ENCODE results near the gene TMEM30A.
A peak's percentile ranks its signal among the peaks of the same experiment; 100 is the strongest.

The TMEM30A gene

GRCh38 chr6:75235271-75235670, 49.3 kb downstream of the TMEM30A start:
- H3K27ac ChIP-seq (ENCODE audit: low read depth, low read length, severe bottlenecking): no peak overlapping the region
- no peak overlapping the region for H3K4me3 ChIP-seq (ENCODE audit: extremely low read depth, insufficient read depth, low read length, poor library complexity, severe bottlenecking)
- no peaks in the 10 kb centered on the region for H3K9me3 ChIP-seq (ENCODE audit: control insufficient read depth, low read length)
- H3K36me3 ChIP-seq (ENCODE audit: control insufficient read depth, insufficient read depth, low read length): peaks cover 26% of the 10 kb centered on the region
- 100% methylated on average over 1 of the region's 2 CpGs; no CpG with 5 or more reads in 1 of the 2 experiments for WGBS, 2 experiments (ENCODE audit: insufficient coverage in 2 of 2)
- no peaks in the 10 kb centered on the region for H3K4me1 ChIP-seq (ENCODE audit: control insufficient read depth, insufficient read depth, low read length, poor library complexity, severe bottlenecking)

GRCh38 chr6:75234126-75234865, 50.3 kb downstream of the TMEM30A start:
- H3K9me3 ChIP-seq (ENCODE audit: control insufficient read depth, low read length): no peaks in the 10 kb centered on the region
- H3K36me3 ChIP-seq (ENCODE audit: control insufficient read depth, insufficient read depth, low read length): peaks cover 18% of the 10 kb centered on the region
- H3K4me3 ChIP-seq (ENCODE audit: extremely low read depth, insufficient read depth, low read length, poor library complexity, severe bottlenecking): no peak overlapping the region
- no peak overlapping the region for H3K27ac ChIP-seq (ENCODE audit: low read depth, low read length, severe bottlenecking)
- no peaks in the 10 kb centered on the region for H3K4me1 ChIP-seq (ENCODE audit: control insufficient read depth, insufficient read depth, low read length, poor library complexity, severe bottlenecking)
- WGBS, 2 experiments (ENCODE audit: insufficient coverage in 2 of 2): 88% methylated on average over 1 of the region's 3 CpGs; no CpG with 5 or more reads in 1 of the 2 experiments

- H3K36me3 ChIP-seq (ENCODE audit: control insufficient read depth, insufficient read depth, low read length): peaks cover 10% of the 10 kb centered on the region
- H3K4me3 ChIP-seq (ENCODE audit: extremely low read depth, insufficient read depth, low read length, poor library complexity, severe bottlenecking): no peak overlapping the region
- WGBS, 2 experiments (ENCODE audit: insufficient coverage in 2 of 2): 100% methylated on average over 1 of the region's 4 CpGs; no CpG with 5 or more reads in 1 of the 2 experiments
- no peak overlapping the region for H3K27ac ChIP-seq (ENCODE audit: low read depth, low read length, severe bottlenecking)
- H3K9me3 ChIP-seq (ENCODE audit: control insufficient read depth, low read length): no peaks in the 10 kb centered on the region
- H3K4me1 ChIP-seq (ENCODE audit: control insufficient read depth, insufficient read depth, low read length, poor library complexity, severe bottlenecking): no peaks in the 10 kb centered on the region
These were observed 51.4 kb downstream of the TMEM30A start for GRCh38 chr6:75233092-75233615.

GRCh38 chr6:75230484-75231325, 53.9 kb downstream of the TMEM30A start:
- 67 to 69% methylated on average over 2 to 7 of the region's 10 CpGs for WGBS, 2 experiments (ENCODE audit: insufficient coverage in 2 of 2)
- Histone ChIP-seq H3K4me3 (ENCODE audit: extremely low read depth, insufficient read depth, low read length, poor library complexity, severe bottlenecking) (no peak overlapping the region), H3K27ac (ENCODE audit: low read depth, low read length, severe bottlenecking) (peak overlapping the region; percentile 39), H3K36me3 (ENCODE audit: control insufficient read depth, insufficient read depth, low read length) (no peaks in the 10 kb centered on the region), H3K4me1 (ENCODE audit: control insufficient read depth, insufficient read depth, low read length, poor library complexity, severe bottlenecking) (no peaks in the 10 kb centered on the region), H3K9me3 (ENCODE audit: control insufficient read depth, low read length) (peaks cover 3% of the 10 kb centered on the region)

GRCh38 chr6:75224303-75224926, 60.2 kb downstream of the TMEM30A start:
- no peak overlapping the region for H3K27ac ChIP-seq (ENCODE audit: low read depth, low read length, severe bottlenecking)
- no peaks in the 10 kb centered on the region for H3K4me1 ChIP-seq (ENCODE audit: control insufficient read depth, insufficient read depth, low read length, poor library complexity, severe bottlenecking)
- H3K9me3 ChIP-seq (ENCODE audit: control insufficient read depth, low read length): peaks cover 3% of the 10 kb centered on the region
- no peak overlapping the region for H3K4me3 ChIP-seq (ENCODE audit: extremely low read depth, insufficient read depth, low read length, poor library complexity, severe bottlenecking)
- no peaks in the 10 kb centered on the region for H3K36me3 ChIP-seq (ENCODE audit: control insufficient read depth, insufficient read depth, low read length)
- WGBS, 2 experiments (ENCODE audit: insufficient coverage in 2 of 2): 90 to 92% methylated on average over 6 of the region's 6 CpGs

- Histone ChIP-seq H3K4me1 (ENCODE audit: control insufficient read depth, insufficient read depth, low read length, poor library complexity, severe bottlenecking) (no peaks in the 10 kb centered on the region), H3K36me3 (ENCODE audit: control insufficient read depth, insufficient read depth, low read length) (no peaks in the 10 kb centered on the region), H3K9me3 (ENCODE audit: control insufficient read depth, low read length) (peaks cover 3% of the 10 kb centered on the region), H3K27ac (ENCODE audit: low read depth, low read length, severe bottlenecking) (no peak overlapping the region), H3K4me3 (ENCODE audit: extremely low read depth, insufficient read depth, low read length, poor library complexity, severe bottlenecking) (no peak overlapping the region)
- 83 to 100% methylated on average over 1 of the region's 2 CpGs for WGBS, 2 experiments (ENCODE audit: insufficient coverage in 2 of 2)
These were observed 61.2 kb downstream of the TMEM30A start for GRCh38 chr6:75223428-75223827.

GRCh38 chr6:75222261-75222660, 62.3 kb downstream of the TMEM30A start:
- Histone ChIP-seq H3K36me3 (ENCODE audit: control insufficient read depth, insufficient read depth, low read length) (no peaks in the 10 kb centered on the region), H3K4me1 (ENCODE audit: control insufficient read depth, insufficient read depth, low read length, poor library complexity, severe bottlenecking) (no peaks in the 10 kb centered on the region), H3K27ac (ENCODE audit: low read depth, low read length, severe bottlenecking) (no peak overlapping the region), H3K4me3 (ENCODE audit: extremely low read depth, insufficient read depth, low read length, poor library complexity, severe bottlenecking) (no peak overlapping the region), H3K9me3 (ENCODE audit: control insufficient read depth, low read length) (no peaks in the 10 kb centered on the region)

GRCh38 chr6:75221116-75221515, 63.5 kb downstream of the TMEM30A start:
- H3K27ac ChIP-seq (ENCODE audit: low read depth, low read length, severe bottlenecking): no peak overlapping the region
- peaks cover 5% of the 10 kb centered on the region for H3K4me1 ChIP-seq (ENCODE audit: control insufficient read depth, insufficient read depth, low read length, poor library complexity, severe bottlenecking)
- H3K4me3 ChIP-seq (ENCODE audit: extremely low read depth, insufficient read depth, low read length, poor library complexity, severe bottlenecking): no peak overlapping the region
- no peaks in the 10 kb centered on the region for H3K9me3 ChIP-seq (ENCODE audit: control insufficient read depth, low read length)
- 77 to 100% methylated on average over 1 to 2 of the region's 4 CpGs for WGBS, 2 experiments (ENCODE audit: insufficient coverage in 2 of 2)
- no peaks in the 10 kb centered on the region for H3K36me3 ChIP-seq (ENCODE audit: control insufficient read depth, insufficient read depth, low read length)

- WGBS, 2 experiments (ENCODE audit: insufficient coverage in 2 of 2): 86 to 100% methylated on average over 1 of the region's 1 CpG
- Histone ChIP-seq H3K9me3 (ENCODE audit: control insufficient read depth, low read length) (no peaks in the 10 kb centered on the region), H3K27ac (ENCODE audit: low read depth, low read length, severe bottlenecking) (no peak overlapping the region), H3K4me1 (ENCODE audit: control insufficient read depth, insufficient read depth, low read length, poor library complexity, severe bottlenecking) (peaks cover 5% of the 10 kb centered on the region), H3K4me3 (ENCODE audit: extremely low read depth, insufficient read depth, low read length, poor library complexity, severe bottlenecking) (no peak overlapping the region), H3K36me3 (ENCODE audit: control insufficient read depth, insufficient read depth, low read length) (no peaks in the 10 kb centered on the region)
These were observed 64.2 kb downstream of the TMEM30A start for GRCh38 chr6:75220357-75220756.

- H3K4me3 ChIP-seq (ENCODE audit: extremely low read depth, insufficient read depth, low read length, poor library complexity, severe bottlenecking): no peak overlapping the region
- no peaks in the 10 kb centered on the region for H3K36me3 ChIP-seq (ENCODE audit: control insufficient read depth, insufficient read depth, low read length)
- H3K4me1 ChIP-seq (ENCODE audit: control insufficient read depth, insufficient read depth, low read length, poor library complexity, severe bottlenecking): peaks cover 5% of the 10 kb centered on the region
- 79 to 100% methylated on average over 1 to 3 of the region's 3 CpGs for WGBS, 2 experiments (ENCODE audit: insufficient coverage in 2 of 2)
- H3K9me3 ChIP-seq (ENCODE audit: control insufficient read depth, low read length): no peaks in the 10 kb centered on the region
- H3K27ac ChIP-seq (ENCODE audit: low read depth, low read length, severe bottlenecking): no peak overlapping the region
These were observed 65.3 kb downstream of the TMEM30A start for GRCh38 chr6:75219263-75219662.

Measured in mesodermal cell (in vitro differentiated cells).